Mucosa of stomach (tissue), 1 donor: ENCODE measurements around the gene TBC1D1.

ENCODE experiments used
- H3K27me3 ChIP-seq: one replicate; pipeline ENCODE4 v1.7.0; 2013; ENCODE audit warnings: mild to moderate bottlenecking, low read length; ENCODE audit not compliant: control insufficient read depth, insufficient read depth
- H3K36me3 ChIP-seq: one replicate; pipeline ENCODE4 v1.7.0; 2013; ENCODE audit warnings: low read length; ENCODE audit not compliant: control insufficient read depth, insufficient read depth
- H3K4me1 ChIP-seq: one replicate; pipeline ENCODE4 v1.7.0; 2013; ENCODE audit warnings: mild to moderate bottlenecking, low read length; ENCODE audit not compliant: control insufficient read depth, insufficient read depth
- H3K4me3 ChIP-seq: one replicate; pipeline ENCODE4 v1.7.0; 2013; ENCODE audit warnings: low read length
- H3K9ac ChIP-seq: one replicate; pipeline ENCODE4 v1.7.0; 2013; ENCODE audit warnings: mild to moderate bottlenecking, low read length, moderate library complexity
- H3K9me3 ChIP-seq: one replicate; pipeline ENCODE4 v1.7.0; 2013; ENCODE audit warnings: mild to moderate bottlenecking, low read length, moderate library complexity; ENCODE audit not compliant: control insufficient read depth
- donor health status: Pancreatic carcinoma.

Gene TBC1D1

DNA sequence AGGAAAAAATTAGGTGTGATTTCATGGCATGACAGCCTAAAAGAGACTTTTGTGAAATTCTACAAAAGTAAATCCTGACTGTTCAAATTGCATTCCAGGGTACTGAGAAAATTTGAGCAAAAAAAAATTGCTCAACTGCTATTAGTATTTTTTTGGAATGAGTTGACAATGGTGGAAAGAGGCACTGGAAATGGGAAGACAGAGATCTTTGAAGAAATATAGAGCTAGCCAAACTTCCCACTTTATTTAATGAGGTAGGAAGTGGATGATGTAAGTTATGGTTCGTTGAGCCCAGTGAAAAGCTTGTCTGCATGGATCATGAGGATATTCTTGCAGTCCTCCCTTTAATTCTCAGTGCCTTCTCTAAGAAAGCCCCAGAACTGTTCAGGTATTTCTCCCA, 253.1 kb downstream of the TBC1D1 start:
- H3K4me1 ChIP-seq = peaks cover 17% of the 10 kb centered on the region
- H3K36me3 ChIP-seq = no peaks in the 10 kb centered on the region
- H3K9ac ChIP-seq = no peak overlapping the region
- no peaks in the 10 kb centered on the region for H3K9me3 ChIP-seq
- H3K4me3 ChIP-seq = no peak overlapping the region
- H3K27me3 ChIP-seq = no peaks in the 10 kb centered on the region

DNA sequence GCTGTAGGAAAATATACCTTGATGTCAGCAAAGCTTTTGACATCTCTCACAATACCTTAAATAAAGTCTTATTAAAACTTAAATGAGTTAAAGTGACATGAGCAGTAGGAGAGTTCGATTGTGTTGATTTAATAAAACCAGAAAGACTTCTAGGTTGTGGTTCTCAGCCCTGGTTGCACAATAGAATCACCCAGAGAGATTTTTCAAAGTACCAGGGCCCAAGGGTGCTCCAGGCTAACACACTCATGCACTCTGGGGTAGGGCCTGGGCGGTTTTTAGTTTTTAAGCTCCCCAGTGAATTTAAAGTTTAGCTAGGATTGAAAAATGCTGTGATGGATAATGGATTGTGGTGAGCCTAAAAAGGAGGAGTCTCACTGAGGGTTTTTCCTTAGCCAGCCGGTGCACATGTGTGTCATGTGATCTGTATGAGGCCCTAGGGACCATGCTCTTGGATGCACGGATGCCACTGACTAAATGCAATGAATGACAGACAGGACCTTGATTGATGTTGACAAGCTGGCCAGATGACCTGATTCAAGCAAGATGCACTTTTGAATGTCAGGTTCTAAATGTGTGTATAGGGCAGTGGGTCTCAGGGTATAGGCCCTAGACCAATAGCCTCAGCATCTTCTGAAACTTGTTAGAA, 254.3 kb downstream of the TBC1D1 start:
- Histone ChIP-seq H3K9ac (no peak overlapping the region), H3K4me3 (no peak overlapping the region), H3K27me3 (no peaks in the 10 kb centered on the region), H3K36me3 (no peaks in the 10 kb centered on the region), H3K9me3 (no peaks in the 10 kb centered on the region), H3K4me1 (peaks cover 17% of the 10 kb centered on the region)

DNA sequence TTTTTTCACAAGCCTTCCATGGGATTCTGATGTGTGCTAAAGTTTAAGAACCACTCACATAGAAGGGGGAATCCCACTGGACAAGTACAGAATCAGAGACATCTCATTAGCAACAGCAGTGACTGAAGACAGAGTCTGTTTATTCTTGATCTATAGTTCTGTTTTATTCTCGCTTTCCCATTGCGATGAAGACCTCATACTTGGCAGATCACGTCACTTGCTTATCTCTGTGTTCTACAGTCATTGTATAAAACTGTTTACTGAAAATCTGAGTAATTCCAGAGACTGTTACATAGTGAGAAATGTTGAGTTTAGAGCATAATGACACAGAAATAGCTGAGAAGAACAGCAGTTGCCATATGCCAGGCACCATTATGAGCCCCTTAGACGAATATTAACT, 254.9 kb downstream of the TBC1D1 start:
- Histone ChIP-seq H3K9me3 (no peaks in the 10 kb centered on the region), H3K4me1 (peaks cover 17% of the 10 kb centered on the region), H3K36me3 (no peaks in the 10 kb centered on the region), H3K9ac (no peak overlapping the region), H3K4me3 (no peak overlapping the region), H3K27me3 (no peaks in the 10 kb centered on the region)

DNA sequence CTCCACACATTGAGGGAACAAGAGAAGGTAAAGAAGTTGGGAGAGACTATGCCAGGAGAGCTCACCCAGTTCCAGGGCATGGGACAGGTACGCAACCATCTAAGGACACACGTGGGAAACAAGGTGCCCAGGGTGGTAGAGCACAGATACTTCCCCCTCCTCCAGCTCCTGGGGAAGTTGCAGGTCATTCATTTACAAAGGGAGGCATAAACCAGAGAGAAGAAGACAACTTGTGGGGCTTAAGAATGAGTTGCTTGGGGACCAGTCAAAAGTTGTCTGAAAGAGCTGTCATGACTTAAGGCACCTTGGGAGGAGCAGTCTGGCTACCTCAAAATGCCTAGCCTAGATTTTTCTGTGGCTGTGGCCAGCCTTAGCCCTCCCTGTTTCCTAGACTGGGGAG, 255.5 kb downstream of the TBC1D1 start:
- H3K4me3 ChIP-seq = no peak overlapping the region
- H3K36me3 ChIP-seq = no peaks in the 10 kb centered on the region
- H3K9me3 ChIP-seq = no peaks in the 10 kb centered on the region
- H3K27me3 ChIP-seq = no peaks in the 10 kb centered on the region
- H3K9ac ChIP-seq = no peak overlapping the region
- H3K4me1 ChIP-seq = peaks cover 17% of the 10 kb centered on the region

DNA sequence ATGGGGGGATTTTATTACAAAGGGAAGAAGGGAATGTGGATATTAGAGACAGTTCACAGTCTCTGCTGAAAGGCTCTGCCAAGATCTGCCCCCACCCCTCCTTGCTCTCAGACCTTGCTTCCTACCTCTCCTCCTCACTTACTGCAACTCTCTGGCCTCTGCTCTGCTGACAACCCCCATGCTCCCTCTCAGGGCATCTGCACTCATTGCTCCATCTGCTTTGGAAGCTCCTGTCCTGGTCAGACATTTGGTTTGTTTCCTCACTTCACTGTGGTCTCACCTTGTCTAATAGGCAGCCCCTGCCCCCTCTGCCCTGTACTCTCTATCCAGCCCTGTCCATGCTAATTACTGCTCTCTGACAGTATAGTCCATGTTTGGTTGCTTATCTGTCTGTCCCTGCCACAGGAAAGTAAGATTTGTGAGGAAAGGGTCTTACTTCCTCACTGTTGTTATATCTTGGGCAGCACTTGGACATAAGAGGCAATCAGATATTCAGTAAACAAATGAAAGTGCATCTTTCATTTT, 258.6 kb downstream of the TBC1D1 start:
- H3K9me3 ChIP-seq = no peaks in the 10 kb centered on the region

DNA sequence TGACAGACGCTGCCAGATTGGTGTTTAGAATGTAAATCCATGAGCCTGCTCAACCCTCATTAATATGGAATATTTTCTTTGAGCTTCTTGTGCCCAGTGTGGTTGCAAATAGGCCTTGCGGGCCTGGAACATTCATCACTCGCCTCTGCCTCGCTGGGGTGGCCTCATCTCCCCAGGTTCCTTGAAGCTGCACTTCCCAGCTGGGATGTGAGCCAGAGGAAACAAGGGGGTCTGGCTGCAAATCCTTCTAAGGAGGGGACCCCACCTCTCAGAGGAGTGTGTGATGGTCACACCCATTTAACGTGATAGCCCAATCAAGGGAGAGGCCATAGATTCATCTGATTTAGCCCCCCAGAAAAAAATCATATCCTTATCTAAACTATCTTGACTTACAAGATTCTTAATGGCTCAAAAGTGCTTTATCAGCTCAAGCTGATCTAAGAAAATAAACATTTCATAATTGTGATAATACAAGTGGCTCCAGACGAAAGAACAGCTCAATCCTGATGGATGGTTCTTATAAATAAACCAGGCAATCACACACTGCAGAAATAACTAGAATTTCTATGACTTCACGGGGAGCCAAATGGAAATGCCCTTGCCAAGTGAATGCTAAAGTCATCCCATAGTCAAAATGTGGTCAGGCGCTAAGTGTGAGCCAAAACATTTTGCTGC, 259.2 kb downstream of the TBC1D1 start:
- Histone ChIP-seq H3K27me3 (no peaks in the 10 kb centered on the region), H3K9me3 (no peaks in the 10 kb centered on the region), H3K9ac (no peak overlapping the region), H3K36me3 (no peaks in the 10 kb centered on the region), H3K4me3 (no peak overlapping the region), H3K4me1 (peaks cover 46% of the 10 kb centered on the region)

More for the DNA sequence above, 258.6 kb downstream of the TBC1D1 start:
- Histone ChIP-seq H3K4me3 (no peak overlapping the region), H3K4me1 (peaks cover 41% of the 10 kb centered on the region), H3K9ac (no peak overlapping the region), H3K36me3 (no peaks in the 10 kb centered on the region), H3K27me3 (no peaks in the 10 kb centered on the region)

DNA sequence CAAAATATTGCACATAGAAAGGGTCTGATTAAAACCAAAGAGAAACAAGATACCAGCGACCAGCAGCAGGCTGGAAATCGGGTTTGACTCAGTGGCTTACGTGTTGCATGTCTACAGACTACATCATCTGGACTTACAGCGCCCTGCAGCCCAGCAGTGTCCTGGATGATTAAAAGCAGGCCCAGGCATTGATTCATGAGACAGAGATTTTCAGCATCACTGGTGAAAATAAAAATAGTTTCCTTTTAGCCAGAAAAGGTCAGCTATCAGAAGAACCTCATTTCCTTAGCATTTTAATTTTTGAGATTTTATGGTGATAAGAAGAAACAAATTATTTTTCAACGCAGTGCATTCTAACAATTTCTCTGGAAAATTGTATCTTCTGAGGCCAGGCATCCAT, 259.9 kb downstream of the TBC1D1 start:
- no peaks in the 10 kb centered on the region for H3K27me3 ChIP-seq
- H3K4me3 ChIP-seq = no peak overlapping the region
- H3K4me1 ChIP-seq = peaks cover 46% of the 10 kb centered on the region
- no peaks in the 10 kb centered on the region for H3K36me3 ChIP-seq
- H3K9me3 ChIP-seq = no peaks in the 10 kb centered on the region
- H3K9ac ChIP-seq = no peak overlapping the region

DNA sequence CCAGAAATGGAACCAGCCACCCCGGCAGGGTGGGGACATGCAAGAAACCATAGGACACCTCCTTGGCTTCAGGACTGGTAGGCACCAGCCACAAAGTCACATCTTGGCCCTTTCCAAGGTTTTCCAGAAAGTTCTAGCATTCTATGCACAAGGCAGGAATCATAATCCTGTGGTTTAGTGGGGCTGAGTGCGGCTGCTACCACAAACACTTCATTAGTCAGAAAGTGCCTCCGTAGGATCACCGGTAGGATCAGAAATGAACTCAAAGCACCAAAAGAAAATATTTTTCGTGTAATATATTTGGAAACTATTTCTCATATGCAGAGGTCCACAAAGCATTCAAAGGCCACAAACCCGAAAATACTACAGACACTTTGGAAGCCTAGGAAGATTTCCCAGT, 261.0 kb downstream of the TBC1D1 start:
- H3K9me3 ChIP-seq = no peaks in the 10 kb centered on the region
- H3K4me3 ChIP-seq = no peak overlapping the region
- no peak overlapping the region for H3K9ac ChIP-seq
- H3K4me1 ChIP-seq = peaks cover 46% of the 10 kb centered on the region
- no peaks in the 10 kb centered on the region for H3K27me3 ChIP-seq
- H3K36me3 ChIP-seq = no peaks in the 10 kb centered on the region

DNA sequence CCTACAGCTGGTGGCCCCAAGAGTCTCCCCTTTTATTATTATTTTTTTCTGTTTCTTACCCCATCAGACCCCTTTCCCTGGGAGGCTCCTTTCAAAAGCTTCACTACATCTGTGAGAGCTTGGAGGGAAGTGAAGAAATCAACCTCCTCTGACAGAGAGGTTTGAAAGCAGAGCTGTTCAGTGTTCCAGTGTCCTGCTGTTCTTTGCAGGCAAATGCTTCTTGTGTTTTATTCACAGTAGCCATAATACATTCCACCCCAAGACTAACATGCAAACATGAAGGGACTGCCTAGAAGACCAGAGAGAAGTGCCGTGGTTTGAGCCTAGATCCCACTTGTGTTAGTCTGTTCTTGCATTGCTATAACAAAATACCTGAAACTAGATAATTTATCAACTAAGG, 261.4 kb downstream of the TBC1D1 start:
- no peaks in the 10 kb centered on the region for H3K9me3 ChIP-seq
- no peaks in the 10 kb centered on the region for H3K27me3 ChIP-seq
- peaks cover 50% of the 10 kb centered on the region for H3K4me1 ChIP-seq
- no peaks in the 10 kb centered on the region for H3K36me3 ChIP-seq
- no peak overlapping the region for H3K9ac ChIP-seq
- no peak overlapping the region for H3K4me3 ChIP-seq

DNA sequence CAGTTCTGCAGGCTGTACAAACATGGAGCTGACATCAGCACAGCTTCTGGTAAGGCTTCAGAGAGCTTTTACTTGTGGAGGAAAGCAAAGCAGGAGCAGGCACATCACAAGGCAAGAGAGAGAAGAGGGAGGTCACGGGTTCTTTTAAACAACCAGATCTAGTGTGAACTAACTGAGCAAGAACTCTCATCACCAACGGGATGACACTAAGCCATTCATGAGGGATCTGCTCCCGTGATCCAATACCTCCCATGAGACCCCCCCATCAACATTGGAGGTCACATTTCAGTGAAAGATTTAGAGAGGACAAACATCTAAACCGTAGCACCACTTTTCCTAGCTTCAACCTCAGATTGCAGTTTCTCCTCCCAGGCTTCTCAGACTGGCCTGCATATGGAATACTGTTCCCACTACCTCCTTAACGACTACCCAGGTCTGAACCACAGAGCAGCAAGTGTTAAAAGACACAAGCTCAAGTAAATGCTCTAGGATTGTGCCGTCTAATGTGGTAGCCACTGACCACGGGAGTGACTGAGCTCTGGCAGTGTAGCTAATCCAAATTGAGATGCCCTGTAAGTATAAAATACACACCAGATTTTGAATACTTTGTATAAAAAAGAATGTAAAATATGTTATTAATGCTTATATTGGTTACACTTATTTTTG, 262.0 kb downstream of the TBC1D1 start:
- no peak overlapping the region for H3K4me3 ChIP-seq
- peaks cover 56% of the 10 kb centered on the region for H3K4me1 ChIP-seq
- no peaks in the 10 kb centered on the region for H3K36me3 ChIP-seq
- no peak overlapping the region for H3K9ac ChIP-seq
- H3K9me3 ChIP-seq = no peaks in the 10 kb centered on the region
- no peaks in the 10 kb centered on the region for H3K27me3 ChIP-seq

DNA sequence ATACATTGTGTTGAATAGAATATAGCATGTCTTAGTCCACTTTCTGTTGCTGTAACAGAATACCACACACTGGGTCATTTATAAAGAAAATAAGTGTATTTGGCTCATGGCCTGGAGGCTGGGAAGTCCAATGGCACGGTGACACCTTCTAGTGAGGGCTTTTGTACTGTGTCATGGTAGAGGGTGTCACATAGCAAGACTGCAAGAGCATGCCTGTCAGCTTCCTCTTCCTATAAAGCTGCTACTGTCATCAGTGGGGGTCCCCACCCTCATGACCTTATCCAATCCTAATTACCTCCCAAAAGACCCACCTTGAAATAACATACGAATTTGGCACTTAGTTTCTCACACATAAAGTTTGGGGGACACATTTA, 262.5 kb downstream of the TBC1D1 start:
- no peaks in the 10 kb centered on the region for H3K36me3 ChIP-seq
- peaks cover 61% of the 10 kb centered on the region for H3K4me1 ChIP-seq
- no peaks in the 10 kb centered on the region for H3K9me3 ChIP-seq
- H3K27me3 ChIP-seq = no peaks in the 10 kb centered on the region
- no peak overlapping the region for H3K4me3 ChIP-seq
- H3K9ac ChIP-seq = no peak overlapping the region

DNA sequence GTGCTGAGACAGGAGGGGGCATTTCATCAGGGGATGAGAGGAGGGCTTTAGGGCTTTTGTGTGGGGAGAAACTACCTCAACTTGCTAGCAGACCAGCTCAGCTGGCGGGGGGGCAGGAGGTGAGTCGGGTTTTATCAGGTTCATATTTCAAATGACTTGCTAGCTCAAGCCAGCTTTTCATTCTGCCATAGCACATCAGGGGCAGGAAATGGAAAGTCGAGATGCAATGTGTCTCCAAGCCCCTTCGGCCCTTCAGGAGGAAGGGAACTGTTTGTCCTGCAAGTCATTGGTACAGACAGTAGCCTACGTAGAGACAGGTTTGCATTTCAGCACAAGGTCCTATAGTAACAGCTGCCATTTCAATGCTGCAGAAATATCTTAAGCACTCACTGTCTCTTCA, 263.4 kb downstream of the TBC1D1 start:
- peaks cover 63% of the 10 kb centered on the region for H3K4me1 ChIP-seq
- peak overlapping the region; percentile 77 for H3K9ac ChIP-seq
- H3K4me3 ChIP-seq = no peak overlapping the region
- no peaks in the 10 kb centered on the region for H3K27me3 ChIP-seq
- H3K9me3 ChIP-seq = no peaks in the 10 kb centered on the region
- no peaks in the 10 kb centered on the region for H3K36me3 ChIP-seq
